ENCODE results near the gene PRKAG2. TPM values are rescaled to one million over a fixed set of nuclear protein-coding genes. Genes with fewer than 3 reads are reported as not detected.

Gene PRKAG2
- total and polyA plus RNA-seq, 2 of the 8 experiments (the other 6 are each of a cell fraction or from before 2014, with no cell fraction given): 7.5 to 18.1 TPM

DNA sequence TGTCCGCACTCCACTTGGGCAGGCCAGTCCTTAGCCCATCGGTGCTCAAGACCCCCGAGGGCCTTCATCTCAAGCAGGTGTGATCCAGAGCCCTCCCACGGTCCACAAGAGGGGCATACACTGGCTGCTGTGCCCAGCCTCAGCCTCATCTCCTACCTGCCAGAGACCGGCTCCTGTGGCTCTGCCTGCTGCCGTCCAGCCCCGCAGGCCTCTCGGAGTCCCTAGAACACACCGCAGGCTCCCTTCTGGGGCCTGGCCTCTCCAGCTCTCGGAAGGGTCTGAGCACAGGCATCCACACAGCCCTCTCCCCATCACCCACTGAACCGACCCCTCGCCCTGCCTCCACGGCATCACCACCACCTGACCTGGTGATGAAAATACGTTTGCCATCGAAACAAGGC lies 147.4 kb downstream of the PRKAG2 start:
- H3K27me3 ChIP-seq (replicated peaks in 1 of 4; ENCODE audit: control insufficient read depth in 3 of 4, extremely low read depth in 1 of 4, insufficient read depth in 3 of 4, low read length in 3 of 4): no peaks in the 10 kb centered on the region; a peak in 1 of 7 replicates
- H3K79me2 ChIP-seq (ENCODE audit: control insufficient read depth in 1 of 2, insufficient read depth in 2 of 2, low read length in 2 of 2): no peaks in the 10 kb centered on the region
- FAIRE-seq: no peak
- H2BK120ac ChIP-seq (replicated peaks; ENCODE audit: low read depth, low read length): no peak overlapping the region
- H3K23me2 ChIP-seq (ENCODE audit: low read depth, low read length): no peaks in the 10 kb centered on the region
- H3K4me1 ChIP-seq (replicated peaks in 1 of 4; ENCODE audit: control insufficient read depth in 3 of 4, insufficient read depth in 4 of 4, low read length in 3 of 4): peaks cover 0 to 3% (median 1%) of the 10 kb centered on the region in 4 experiments; a peak in 2 of 7 replicates
- H3K23ac ChIP-seq (ENCODE audit: insufficient read length): no peak overlapping the region
- H4K91ac ChIP-seq (replicated peaks; ENCODE audit: insufficient read length, low read length): no peak overlapping the region
- no peaks in the 10 kb centered on the region for H3K79me1 ChIP-seq (ENCODE audit: low read depth, low read length)
- no peak overlapping the region for H3K4me3 ChIP-seq (ENCODE audit: extremely low read depth in 1 of 4, insufficient read depth in 2 of 4, low read depth in 3 of 4, low read length in 4 of 4)
- no peak overlapping the region for H2AFZ ChIP-seq (ENCODE audit: low read length)
- H3K18ac ChIP-seq (ENCODE audit: extremely low read depth, low read length): no peak overlapping the region
- H3K27ac ChIP-seq (ENCODE audit: low read depth, low read length): no peak overlapping the region
- POLR2A ChIA-PET (ENCODE audit: partially characterized antibody): no interaction called here
- no peak overlapping the region for H3K4me2 ChIP-seq (ENCODE audit: insufficient read depth in 1 of 2, low read depth in 2 of 2, low read length in 2 of 2)
- no peak overlapping the region for H2BK20ac ChIP-seq (ENCODE audit: low read length)
- H3K4ac ChIP-seq (replicated peaks; ENCODE audit: insufficient read length, low read depth, low read length): no peak overlapping the region
- H2BK15ac ChIP-seq (ENCODE audit: low read length): no peak overlapping the region
- H2BK12ac ChIP-seq (ENCODE audit: low read depth, low read length): no peak overlapping the region
- H3K56ac ChIP-seq (replicated peaks; ENCODE audit: insufficient read length, low read depth, low read length): no peak overlapping the region
- no peak overlapping the region for H4K5ac ChIP-seq (ENCODE audit: insufficient read length, low read depth, low read length)
- no peaks in the 10 kb centered on the region for H4K20me1 ChIP-seq (replicated peaks in 1 of 2; ENCODE audit: control insufficient read depth in 1 of 2, insufficient read depth in 2 of 2, low read length in 2 of 2)
- no peaks in the 10 kb centered on the region for H3K36me3 ChIP-seq (ENCODE audit: control insufficient read depth in 2 of 4, insufficient read depth in 4 of 4, low read length in 3 of 4)
- no peak overlapping the region for H4K8ac ChIP-seq (ENCODE audit: extremely low read depth, insufficient read depth, low read length)
- no peak overlapping the region for H3K14ac ChIP-seq (ENCODE audit: insufficient read length)
- WGBS, 2 experiments (ENCODE audit: extremely low coverage in 1 of 2, insufficient coverage in 1 of 2, insufficient read length in 1 of 2, insufficient replicate concordance in 2 of 2, low coverage in 1 of 2, low lambda C conversion rate in 2 of 2, missing lambda C conversion rate in 1 of 2): 90% methylated on average over 15 of the region's 15 CpGs; no CpG with 5 or more reads in 1 of the 2 experiments
- DNase-seq (ENCODE audit: low read depth in 1 of 2, low spot score in 2 of 2): no peak
- no peak overlapping the region for H2AK5ac ChIP-seq (ENCODE audit: low read depth, low read length)
- CTCF ChIA-PET (ENCODE audit: partially characterized antibody): interaction anchor here (0.9 to 5.6 kb wide), 3 partner anchors 20 to 29 kb away, joined by 3 to 29 read pairs (median 4); no protein-coding TSS in a partner anchor
- no peaks in the 10 kb centered on the region for H3K9me3 ChIP-seq (ENCODE audit: insufficient read depth in 2 of 2, low read depth in 1 of 2, low read length in 1 of 2)
- H2BK5ac ChIP-seq (ENCODE audit: low read depth, low read length): no peak overlapping the region
- no peak overlapping the region for H3K9ac ChIP-seq (replicated peaks in 1 of 4; ENCODE audit: extremely low read depth in 1 of 4, low read depth in 3 of 4, low read length in 3 of 4)
- no peak for TF ChIP-seq EP300 (IDR thresholded peaks at IDR 0.05; ENCODE audit: borderline replicate concordance in 1 of 2, low read depth in 2 of 2, low read length in 2 of 2)
- no peak for TF ChIP-seq RBBP5 (IDR thresholded peaks at IDR 0.05; ENCODE audit: borderline replicate concordance, low read depth, low read length)
- no peak for TF ChIP-seq RAD21 (IDR thresholded peaks at IDR 0.05 in 1 of 2, conservative IDR thresholded peaks at IDR 0.05 in 1 of 2; ENCODE audit: low read depth in 2 of 2, low read length in 2 of 2)
- no peak for TF ChIP-seq BRCA1 (IDR thresholded peaks at IDR 0.05; ENCODE audit: low read depth, low read length)
- TF ChIP-seq HDAC6 (IDR thresholded peaks at IDR 0.05; ENCODE audit: low read depth, low read length): no peak
- no peak for TF ChIP-seq CBX5 (IDR thresholded peaks at IDR 0.05; ENCODE audit: low read depth, low read length)
- no peak for TF ChIP-seq SP1 (IDR thresholded peaks at IDR 0.05; ENCODE audit: low read depth, low read length)
- TF ChIP-seq RNF2 (IDR thresholded peaks at IDR 0.05; ENCODE audit: borderline replicate concordance, low read depth, low read length, missing control alignments, poor library complexity, severe bottlenecking): no peak

All from H1 (cell line).